Activated CD8-positive, alpha-beta T cell treated with anti-CD3 and anti-CD28 coated beads, Interleukin-2, amount 10 ng/mL, durations not matched to agents 7 days and 5 days (primary cell): Measurements from ENCODE around the gene TJAP1. TPM values are rescaled to one million over a fixed set of nuclear protein-coding genes. Genes with fewer than 3 reads are reported as not detected.
"Not testable (repeated sequence)": the region's sequence is repeated elsewhere in the genome, so short reads cannot be mapped to it uniquely, and the experiment has no call there.

Experiments used
- ATAC-seq: fragments of 150-1000 bp; cut with Tn5 transposase; one replicate; pipeline ENCODE4 v1.10.0; 2021; ENCODE audit warnings: moderate library complexity
- CTCF ChIA-PET: fragments of 350-600 bp; sonication (Branson Sonifier 250); formaldehyde crosslinking; loops from one replicate; lab custom pipeline; 2021; ENCODE audit warnings: antibody characterized with exemption; lab: Charles Lee
- POLR2A ChIA-PET: fragments of 350-600 bp; sonication (Branson Sonifier 250); formaldehyde crosslinking; loops from one replicate; lab custom pipeline; 2021; ENCODE audit warnings: antibody characterized with exemption; lab: Charles Lee
- DNase-seq: peaks from one replicate; pipeline ENCODE4 v3.0.0-alpha.2; 2020
- H3K27ac Mint-ChIP-seq: one replicate; pipeline ENCODE4 v1.8.0; 2021; ENCODE audit warnings: mild to moderate bottlenecking, mixed read lengths
- H3K27me3 Mint-ChIP-seq: one replicate; pipeline ENCODE4 v1.8.0; 2021; ENCODE audit warnings: low read depth, mixed read lengths
- H3K36me3 Mint-ChIP-seq: one replicate; pipeline ENCODE4 v1.8.0; 2021; ENCODE audit warnings: low read depth, mixed read lengths
- H3K4me1 Mint-ChIP-seq: one replicate; pipeline ENCODE4 v1.8.0; 2021; ENCODE audit warnings: low read depth, mixed read lengths
- H3K4me3 Mint-ChIP-seq: one replicate; pipeline ENCODE4 v1.8.0; 2021; ENCODE audit warnings: mild to moderate bottlenecking, mixed read lengths
- H3K9me3 Mint-ChIP-seq: one replicate; pipeline ENCODE4 v1.8.0; 2022; ENCODE audit warnings: mixed read lengths; ENCODE audit not compliant: insufficient read depth
- total RNA-seq, 2 experiments: library from RNA; stranded (reverse); gene quantifications; one replicate each; pipeline ENCODE4 v1.2.3, GENCODE V29; 2021

The TJAP1 gene
- total RNA-seq, 2 experiments from 2014 or later = 34.7 to 35.5 TPM

DNA sequence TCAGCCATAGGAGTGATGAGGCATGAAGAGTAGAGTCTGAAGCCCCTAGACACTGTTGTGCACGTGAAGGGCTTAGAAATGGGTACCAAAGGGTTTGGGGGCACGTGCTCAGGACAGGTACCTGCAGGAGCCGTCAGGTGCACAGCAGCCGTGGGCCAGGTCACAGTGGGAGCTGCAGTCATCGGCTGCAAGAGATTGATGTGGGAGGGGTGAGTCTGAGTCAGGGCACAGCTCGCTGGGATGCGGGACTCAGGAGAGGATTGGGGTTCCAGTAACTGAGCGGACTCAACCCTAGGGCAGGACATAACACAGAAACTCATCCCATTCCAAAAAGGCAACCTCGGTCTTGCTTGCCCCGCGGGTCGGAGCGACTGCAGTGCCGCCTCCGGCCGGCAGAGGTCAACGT is 23.1 kb upstream of the TJAP1 start:
- Mint-ChIP-seq H3K36me3 (peaks cover 19% of the 10 kb centered on the region), H3K9me3 (no peaks in the 10 kb centered on the region), H3K4me1 (peaks cover 18% of the 10 kb centered on the region), H3K27ac (no peak overlapping the region), H3K4me3 (peak overlapping the region; percentile 67), H3K27me3 (peaks cover 21% of the 10 kb centered on the region)
- CTCF ChIA-PET = interaction anchor here (0.6 to 2.3 kb wide), 4 partner anchors 12 to 269 kb away, joined by 3 to 11 read pairs (median 3); no protein-coding TSS in a partner anchor
- POLR2A ChIA-PET = no interaction called here
- ATAC-seq (peak; percentile 13), DNase-seq (peak; percentile 70)

DNA sequence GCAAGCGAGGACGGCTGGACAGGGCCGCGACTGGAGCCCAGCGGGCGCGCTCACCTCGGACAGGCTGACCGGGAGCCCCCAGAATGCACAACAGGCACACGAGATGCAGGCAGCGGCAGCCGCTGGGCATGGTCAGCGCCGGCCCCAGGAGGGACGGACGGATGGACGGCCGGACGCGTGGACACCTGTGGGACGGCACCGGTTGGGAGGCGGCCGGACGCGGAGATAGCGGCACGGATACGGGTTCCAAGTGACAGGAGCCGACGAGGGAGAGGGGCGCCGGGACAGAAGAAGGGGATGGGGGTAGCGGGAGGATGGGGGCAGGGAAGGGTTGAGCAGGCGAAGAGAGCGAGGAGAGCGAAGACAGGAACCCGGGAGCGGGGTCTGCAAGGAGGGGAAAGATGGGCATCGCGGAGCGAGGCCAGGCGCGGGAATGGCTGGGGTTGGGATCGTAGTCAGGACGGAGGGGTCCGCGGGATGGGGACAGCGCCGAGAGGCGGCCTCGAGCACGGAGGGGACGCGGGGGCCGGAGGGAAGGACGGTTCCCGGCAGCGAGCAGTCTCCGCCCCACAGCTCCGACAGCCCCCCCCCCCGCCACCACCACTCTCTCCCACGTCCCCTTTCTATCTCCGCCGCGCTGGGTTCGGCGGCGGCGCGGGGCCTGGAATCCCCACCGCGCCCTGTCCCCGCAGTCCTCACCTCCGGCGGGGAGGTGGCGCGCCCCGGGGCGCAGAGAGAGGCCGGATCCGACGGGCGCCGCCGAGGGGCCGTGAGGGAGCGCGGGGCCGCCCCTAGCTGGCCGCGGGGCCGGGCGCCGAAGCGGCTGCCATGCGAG is 22.5 kb upstream of the TJAP1 start:
- Mint-ChIP-seq H3K27me3 (peaks cover 25% of the 10 kb centered on the region), H3K4me3 (peak overlapping the region; percentile 67), H3K36me3 (peaks cover 17% of the 10 kb centered on the region), H3K4me1 (peaks cover 18% of the 10 kb centered on the region), H3K9me3 (no peaks in the 10 kb centered on the region), H3K27ac (no peak overlapping the region)
- DNase-seq (no peak), ATAC-seq (peak; percentile 67)
- CTCF ChIA-PET = interaction anchor here (0.7 to 2.5 kb wide), 6 partner anchors 22 to 187 kb away, joined by 3 to 14 read pairs (median 3); no protein-coding TSS in a partner anchor
- POLR2A ChIA-PET = no interaction called here

DNA sequence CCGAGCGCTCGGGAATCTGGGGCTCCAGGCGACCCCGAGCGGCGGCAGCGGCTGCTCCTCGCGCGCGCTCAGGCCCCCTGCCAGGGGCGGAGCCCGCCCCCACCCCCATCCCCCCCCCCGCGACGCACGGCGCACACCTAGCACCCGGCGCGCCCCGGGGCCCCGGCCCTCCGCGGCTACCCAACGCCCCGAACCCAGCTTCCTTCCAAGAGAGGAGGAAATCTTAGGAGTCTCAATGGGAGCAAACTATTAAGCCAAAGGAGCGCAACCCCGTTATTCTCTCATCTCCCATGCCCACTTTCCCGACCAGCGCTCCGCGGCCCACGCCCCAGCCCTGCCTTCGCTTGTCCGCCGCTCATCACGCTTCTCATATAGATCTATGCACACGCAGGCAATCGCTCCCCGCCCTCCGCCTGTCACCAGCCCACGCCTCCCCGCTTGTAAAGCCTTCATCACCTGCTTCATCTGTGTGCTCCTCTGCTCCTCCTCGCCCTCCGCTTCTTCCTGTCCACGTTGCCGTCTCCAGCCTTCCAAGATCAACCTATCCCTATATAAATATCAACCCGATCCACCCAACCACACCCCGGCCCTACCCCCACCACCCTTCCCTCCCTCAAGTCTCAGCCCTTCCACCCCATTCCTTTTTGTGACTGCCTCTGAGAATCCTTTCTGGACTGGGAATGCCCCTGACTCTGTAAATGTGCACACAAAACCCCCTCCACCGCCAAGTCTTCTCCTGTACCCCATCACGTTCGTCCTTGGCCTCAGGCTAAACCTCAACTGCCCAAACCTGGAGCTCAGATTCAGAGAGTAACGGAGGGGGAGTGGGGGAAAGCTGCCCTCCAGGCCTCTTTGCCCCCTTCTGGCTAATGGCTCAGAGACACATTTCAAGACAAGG is 21.6 kb upstream of the TJAP1 start, which contains the start of gene DLK2:
Gene DLK2, minus strand, starts transcription at position 18 of the 898 bp plus-strand sequence. CDS start 723 bp downstream, outside the sequence.
- peak within 1 kb of the TSS; percentile 12 for H3K27ac Mint-ChIP-seq
- peaks cover 18% of the 10 kb centered on the region for H3K4me1 Mint-ChIP-seq

DNA sequence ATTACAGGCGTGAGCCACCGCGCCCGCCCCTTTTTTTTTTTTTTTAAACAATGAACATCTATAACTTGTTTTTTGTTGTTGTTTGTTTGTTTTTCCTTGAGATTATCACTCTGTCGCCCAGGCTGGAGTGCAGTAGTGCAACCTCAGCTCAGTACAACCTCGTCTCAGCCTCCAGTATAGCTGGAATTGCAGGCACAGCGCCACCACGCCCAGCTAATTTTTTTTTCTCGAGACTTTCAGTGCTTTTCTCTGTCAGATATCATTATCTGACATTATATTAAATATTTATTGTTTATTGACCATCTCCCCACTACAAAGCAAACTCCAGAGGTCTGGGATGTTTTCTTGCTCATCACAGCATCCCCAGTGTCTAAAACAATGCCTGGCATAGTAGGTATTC is 19.7 kb upstream of the TJAP1 start:
- Mint-ChIP-seq H3K4me1 (peaks cover 18% of the 10 kb centered on the region), H3K4me3 (no peak overlapping the region), H3K27me3 (peaks cover 40% of the 10 kb centered on the region), H3K27ac (no peak overlapping the region), H3K9me3 (no peaks in the 10 kb centered on the region), H3K36me3 (peaks cover 9% of the 10 kb centered on the region)
- ChIA-PET POLR2A (interaction anchor here (0.9 kb wide), 1 partner anchor 49 kb away, joined by 3 read pairs; no protein-coding TSS in a partner anchor), CTCF (no interaction called here)
- DNase-seq = no peak
- no peak for ATAC-seq

More for the DNA sequence above, 21.6 kb upstream of the TJAP1 start, which contains the start of gene DLK2:
- DNase-seq (peak; percentile 55), ATAC-seq (peak; percentile 64)
- H3K36me3 Mint-ChIP-seq = peaks cover 16% of the 10 kb centered on the region
- H3K9me3 Mint-ChIP-seq = no peaks in the 10 kb centered on the region
- H3K27me3 Mint-ChIP-seq = peaks cover 30% of the 10 kb centered on the region
- CTCF ChIA-PET = interaction anchor here (0.7 to 2.5 kb wide), 8 partner anchors 21 to 227 kb away, joined by 3 to 14 read pairs (median 3); partner anchors contain the start of genes CRIP3 and DNPH1
- POLR2A ChIA-PET = interaction anchor here (0.8 kb wide), 1 partner anchor 22 kb away, joined by 3 read pairs; the partner anchor contains the start of gene TJAP1
- peak within 1 kb of the TSS; percentile 72 for H3K4me3 Mint-ChIP-seq

DNA sequence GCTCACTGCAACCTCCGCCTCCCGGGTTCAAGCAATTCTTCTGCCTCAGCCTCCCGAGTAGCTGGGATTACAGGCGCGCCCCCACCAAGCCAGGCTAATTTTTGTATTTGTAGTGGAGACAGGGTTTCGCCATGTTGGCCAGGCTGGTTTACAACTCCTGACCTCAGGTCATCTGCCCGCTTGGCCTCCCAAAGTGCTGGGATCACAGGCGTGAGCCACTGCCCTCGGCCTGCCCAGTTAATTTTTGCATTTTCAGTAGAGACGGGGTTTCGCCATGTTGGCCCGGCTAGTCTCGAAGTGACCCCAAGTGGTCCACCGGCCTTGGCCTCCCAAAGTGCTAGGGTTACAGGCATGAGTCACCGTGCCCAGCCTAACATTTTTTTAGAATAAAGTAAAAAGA is 19.2 kb upstream of the TJAP1 start:
- H3K36me3 Mint-ChIP-seq = not testable (repeated sequence)

DNA sequence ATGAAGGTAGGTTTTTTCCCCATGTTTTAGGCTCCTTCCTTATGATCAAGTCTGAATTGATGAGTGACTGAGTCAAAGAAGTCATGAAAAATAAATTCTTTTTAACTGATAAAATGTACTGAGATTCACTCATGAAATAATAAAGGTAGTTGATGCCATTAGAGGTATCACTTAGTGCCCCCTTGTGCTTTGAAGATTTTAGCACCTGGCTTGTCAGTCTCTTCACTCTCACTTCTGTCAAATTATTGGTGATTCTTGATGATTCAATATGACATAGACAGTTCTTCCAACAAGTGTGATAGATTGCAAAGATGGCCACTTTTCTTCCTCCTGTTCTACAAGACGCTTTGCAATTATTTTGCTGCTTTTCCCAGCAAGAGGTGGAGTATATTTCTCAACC is 17.8 kb upstream of the TJAP1 start:
- DNase-seq (no peak), ATAC-seq (no peak)
- H3K36me3 Mint-ChIP-seq = no peaks in the 10 kb centered on the region
- POLR2A ChIA-PET = no interaction called here
- H3K4me3 Mint-ChIP-seq = no peak overlapping the region
- peaks cover 42% of the 10 kb centered on the region for H3K27me3 Mint-ChIP-seq
- H3K4me1 Mint-ChIP-seq = peaks cover 13% of the 10 kb centered on the region
- no peaks in the 10 kb centered on the region for H3K9me3 Mint-ChIP-seq
- CTCF ChIA-PET = interaction anchor here (1.2 kb wide), 1 partner anchor 447 kb away, joined by 3 read pairs; no protein-coding TSS in a partner anchor
- no peak overlapping the region for H3K27ac Mint-ChIP-seq

More for the DNA sequence above, 19.2 kb upstream of the TJAP1 start:
- POLR2A ChIA-PET = interaction anchor here (0.9 kb wide), 1 partner anchor 49 kb away, joined by 3 read pairs; no protein-coding TSS in a partner anchor
- H3K27ac Mint-ChIP-seq, ATAC-seq, H3K9me3 Mint-ChIP-seq, CTCF ChIA-PET, H3K4me3 Mint-ChIP-seq, DNase-seq: not testable (repeated sequence)
- H3K4me1 Mint-ChIP-seq = peaks cover 18% of the 10 kb centered on the region
- H3K27me3 Mint-ChIP-seq = peaks cover 44% of the 10 kb centered on the region

DNA sequence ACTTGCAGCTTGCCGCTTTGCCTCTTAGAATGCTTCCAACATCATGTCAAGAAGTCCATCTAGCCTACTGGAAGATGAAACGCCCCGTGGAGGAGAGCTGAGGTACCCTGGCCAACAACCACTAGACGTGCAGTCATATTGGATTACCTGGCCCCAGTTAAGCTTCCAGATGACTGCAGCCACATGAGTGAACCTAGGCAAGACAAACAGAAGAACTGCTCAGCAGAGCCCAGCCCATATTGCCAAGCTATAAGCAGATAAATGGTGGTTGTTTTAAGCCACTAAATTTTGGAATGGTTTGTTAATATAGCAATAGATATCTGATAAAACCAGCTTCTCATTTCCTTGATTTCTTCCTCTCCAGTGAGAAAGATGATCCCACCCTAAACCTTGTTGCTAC is 17.3 kb upstream of the TJAP1 start:
- Mint-ChIP-seq H3K36me3 (no peaks in the 10 kb centered on the region), H3K27ac (no peak overlapping the region), H3K4me3 (no peak overlapping the region), H3K9me3 (no peaks in the 10 kb centered on the region), H3K4me1 (peaks cover 10% of the 10 kb centered on the region), H3K27me3 (peaks cover 41% of the 10 kb centered on the region)
- DNase-seq (no peak), ATAC-seq (no peak)
- POLR2A ChIA-PET = interaction anchor here (0.6 kb wide), 1 partner anchor 467 kb away, joined by 3 read pairs; no protein-coding TSS in a partner anchor
- CTCF ChIA-PET = interaction anchor here (1.2 kb wide), 1 partner anchor 448 kb away, joined by 3 read pairs; no protein-coding TSS in a partner anchor

DNA sequence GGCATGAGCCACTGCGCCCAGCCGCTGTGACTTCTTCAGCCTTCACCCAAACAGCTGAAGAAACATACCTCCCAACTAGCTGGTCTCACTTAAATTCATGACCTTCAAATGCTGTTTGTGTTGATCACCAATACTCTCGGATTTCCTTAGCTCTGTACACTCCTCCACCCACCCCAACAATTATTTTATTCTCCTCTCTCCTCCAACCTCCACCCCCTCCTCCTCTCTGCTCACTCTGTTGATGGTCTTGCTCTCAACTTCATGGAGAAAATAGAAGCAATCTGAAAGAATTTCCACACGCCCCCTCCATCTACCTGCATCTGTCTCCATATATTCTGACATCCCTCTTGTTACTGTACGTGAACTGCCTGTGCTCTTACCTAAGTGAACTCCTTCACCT is 15.4 kb upstream of the TJAP1 start:
- no peak overlapping the region for H3K27ac Mint-ChIP-seq
- H3K36me3 Mint-ChIP-seq = no peaks in the 10 kb centered on the region
- CTCF ChIA-PET = interaction anchor here (1.2 kb wide), 1 partner anchor 45 kb away, joined by 3 read pairs; no protein-coding TSS in a partner anchor
- no peak for DNase-seq
- H3K9me3 Mint-ChIP-seq = no peaks in the 10 kb centered on the region
- POLR2A ChIA-PET = interaction anchor here (0.7 kb wide), 1 partner anchor 57 kb away, joined by 3 read pairs; no protein-coding TSS in a partner anchor
- ATAC-seq = no peak
- no peaks in the 10 kb centered on the region for H3K4me1 Mint-ChIP-seq
- H3K27me3 Mint-ChIP-seq = peaks cover 38% of the 10 kb centered on the region
- H3K4me3 Mint-ChIP-seq = no peak overlapping the region

DNA sequence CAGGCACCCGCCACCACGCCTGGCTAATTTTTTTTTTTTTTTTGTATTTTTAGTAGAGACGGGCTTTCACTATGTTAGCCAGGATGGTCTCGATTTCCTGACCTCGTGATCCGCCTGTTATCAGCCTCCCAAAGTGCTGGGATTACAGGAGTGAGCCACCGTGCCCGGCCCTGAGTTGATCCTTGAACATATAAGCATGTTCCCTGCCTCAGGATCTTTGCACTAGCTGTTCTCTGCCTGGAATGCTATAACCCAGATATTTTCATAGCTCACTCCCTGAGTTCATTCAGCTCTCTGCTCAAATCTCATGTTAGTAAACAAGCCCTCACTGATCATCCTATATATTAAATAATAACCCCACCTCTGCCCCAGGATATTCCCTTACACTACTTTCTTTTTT is 13.0 kb upstream of the TJAP1 start:
- DNase-seq = no peak
- ChIA-PET CTCF (interaction anchor here (1.2 kb wide), 1 partner anchor 42 kb away, joined by 3 read pairs; no protein-coding TSS in a partner anchor), POLR2A (interaction anchor here (1.0 kb wide), 1 partner anchor 53 kb away, joined by 5 read pairs; no protein-coding TSS in a partner anchor)
- Mint-ChIP-seq H3K4me1 (no peaks in the 10 kb centered on the region), H3K9me3 (no peaks in the 10 kb centered on the region), H3K27me3 (peaks cover 44% of the 10 kb centered on the region), H3K36me3 (no peaks in the 10 kb centered on the region), H3K27ac (no peak overlapping the region), H3K4me3 (no peak overlapping the region)
- ATAC-seq = no peak

DNA sequence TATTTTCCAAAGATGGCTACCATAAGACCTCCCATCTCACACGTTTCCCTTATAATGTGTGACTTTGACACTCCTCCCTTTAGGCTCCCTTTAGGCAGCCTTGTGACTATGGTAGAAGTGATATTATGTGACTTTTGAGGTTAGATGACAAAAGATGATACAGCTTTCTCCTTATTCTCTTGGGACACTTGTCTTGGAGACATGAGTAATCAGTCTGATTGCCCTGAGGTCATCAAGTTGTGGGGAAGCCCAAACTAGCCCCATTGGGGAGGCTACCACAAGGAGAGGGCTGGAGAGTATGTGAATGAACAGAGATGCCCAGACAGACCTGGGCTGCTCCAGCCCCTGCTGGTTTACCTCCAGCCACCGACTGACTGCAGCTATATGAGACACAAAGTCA is 11.4 kb upstream of the TJAP1 start:
- H3K4me1 Mint-ChIP-seq = no peaks in the 10 kb centered on the region
- no peak overlapping the region for H3K4me3 Mint-ChIP-seq
- H3K27ac Mint-ChIP-seq = no peak overlapping the region
- ATAC-seq (no peak), DNase-seq (no peak)
- peaks cover 37% of the 10 kb centered on the region for H3K27me3 Mint-ChIP-seq
- ChIA-PET CTCF (interaction anchor here (0.9 kb wide), 1 partner anchor 12 kb away, joined by 3 read pairs; no protein-coding TSS in a partner anchor), POLR2A (no interaction called here)
- no peaks in the 10 kb centered on the region for H3K36me3 Mint-ChIP-seq
- H3K9me3 Mint-ChIP-seq = no peaks in the 10 kb centered on the region

DNA sequence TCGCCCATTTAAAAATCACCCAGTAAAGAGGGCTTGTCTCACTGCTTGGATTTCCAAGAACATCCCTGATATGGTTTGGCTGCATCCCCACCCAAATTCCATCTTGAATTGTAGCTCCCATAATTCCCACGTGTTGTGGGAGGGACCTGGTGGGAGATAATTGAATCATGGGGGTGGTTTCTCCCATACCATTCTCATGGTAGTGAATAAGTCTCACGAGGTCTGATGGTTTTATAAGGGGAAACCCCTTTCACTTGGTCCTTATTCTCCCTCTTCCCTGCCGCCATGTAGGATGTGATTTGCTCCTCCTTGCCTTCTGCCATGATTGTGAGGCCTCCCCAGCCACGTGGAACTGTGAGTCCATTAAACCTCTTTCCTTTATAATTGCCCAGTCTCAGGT is 10.1 kb upstream of the TJAP1 start:
- ATAC-seq, H3K4me1 Mint-ChIP-seq, H3K36me3 Mint-ChIP-seq, H3K4me3 Mint-ChIP-seq, H3K9me3 Mint-ChIP-seq, H3K27ac Mint-ChIP-seq, DNase-seq, POLR2A ChIA-PET: not testable (repeated sequence)
- peaks cover 34% of the 10 kb centered on the region for H3K27me3 Mint-ChIP-seq
- CTCF ChIA-PET = interaction anchor here (1.8 kb wide), 1 partner anchor 10 kb away, joined by 4 read pairs; the partner anchor contains the start of gene TJAP1
